GM19239 (cell line): ENCODE measurements around the gene GRAMD2A.
A peak's percentile ranks its signal among the peaks of the same experiment; 100 is the strongest.

Experiments used
- DNase-seq: peaks from one replicate; pipeline ENCODE4 v3.0.0; 2011; ENCODE audit warnings: low spot score; ENCODE audit not compliant: insufficient read length
- FAIRE-seq: peaks from 2 replicates; lab custom pipeline; 2011; peaks lifted over from hg19 to GRCh38; lab: Jason Lieb, UNC

The GRAMD2A gene

GRCh38 chr15:72197460-72198355, at the start of gene GRAMD2A:
Gene GRAMD2A, minus strand, starts transcription at chr15:72197787.
- FAIRE-seq = no peak
- peak; percentile 75 for DNase-seq

DNA sequence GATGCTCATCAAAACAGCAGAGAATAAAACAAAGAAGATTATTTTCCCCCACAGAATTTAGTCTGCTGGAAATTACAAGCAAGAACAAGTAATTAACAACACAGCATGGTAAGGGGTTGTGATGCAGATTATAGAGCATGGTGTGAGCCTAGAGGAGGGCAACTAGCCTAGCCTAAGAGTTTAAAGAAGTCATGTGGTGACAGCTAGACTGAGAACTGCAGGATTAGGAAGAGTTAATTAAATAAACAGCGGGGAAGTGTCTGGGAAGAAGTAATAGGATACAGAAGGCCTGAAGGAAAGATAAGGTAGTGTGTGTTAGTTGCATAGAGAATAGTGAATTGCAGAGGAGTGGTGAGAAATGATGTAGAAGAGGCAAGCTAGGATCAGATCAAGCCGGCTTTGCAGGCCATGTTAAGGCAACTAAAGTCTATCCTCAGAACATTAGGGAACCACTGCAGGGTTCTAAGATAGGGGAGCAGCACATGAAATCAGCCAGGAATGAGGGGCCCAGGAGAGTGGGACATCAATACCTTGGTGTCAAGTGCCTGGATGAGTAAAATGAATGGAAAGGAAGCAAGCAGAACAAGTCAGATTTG, 45.3 kb upstream of the GRAMD2A start:
- no peak for DNase-seq
- FAIRE-seq = no peak

DNA sequence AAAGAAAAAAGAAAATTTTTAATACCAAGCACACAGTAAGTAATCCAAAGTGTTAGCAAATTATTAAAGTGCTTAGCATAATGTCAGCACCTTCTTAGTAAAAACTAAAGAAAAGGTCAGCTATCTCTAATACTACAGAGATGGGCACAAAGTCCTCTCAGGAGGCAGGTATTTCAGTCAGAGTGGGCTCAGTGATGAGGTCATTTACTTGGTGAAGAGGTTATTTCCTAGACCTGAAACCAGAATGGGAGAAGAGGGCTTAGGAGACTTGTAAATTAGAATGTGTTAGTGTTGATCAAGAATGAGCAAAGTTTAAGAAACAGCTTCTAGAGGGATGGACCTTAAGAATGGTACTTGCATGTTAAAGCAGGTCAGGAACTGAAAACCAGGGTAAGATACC, 42.1 kb upstream of the GRAMD2A start:
- no peak for DNase-seq
- no peak for FAIRE-seq

DNA sequence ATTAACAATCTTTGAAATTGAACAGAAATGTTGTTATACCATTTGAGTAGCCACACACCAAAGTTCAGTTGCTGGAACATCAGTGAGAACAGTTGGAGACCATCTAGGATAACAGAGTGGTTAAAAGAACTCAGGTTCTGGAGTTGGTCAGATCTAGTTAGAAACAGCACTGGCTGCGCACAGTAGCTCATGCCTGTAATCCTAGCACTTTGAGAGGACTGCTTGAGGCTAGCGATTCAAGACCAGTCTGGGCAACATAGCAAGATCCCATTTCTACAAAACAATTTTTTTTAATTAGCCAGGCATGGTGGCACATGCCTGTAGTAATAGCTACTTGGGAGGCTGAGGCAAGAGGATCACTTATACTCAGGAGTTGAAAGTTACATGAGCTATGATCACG, 41.0 kb upstream of the GRAMD2A start:
- DNase-seq (no peak), FAIRE-seq (no peak)

DNA sequence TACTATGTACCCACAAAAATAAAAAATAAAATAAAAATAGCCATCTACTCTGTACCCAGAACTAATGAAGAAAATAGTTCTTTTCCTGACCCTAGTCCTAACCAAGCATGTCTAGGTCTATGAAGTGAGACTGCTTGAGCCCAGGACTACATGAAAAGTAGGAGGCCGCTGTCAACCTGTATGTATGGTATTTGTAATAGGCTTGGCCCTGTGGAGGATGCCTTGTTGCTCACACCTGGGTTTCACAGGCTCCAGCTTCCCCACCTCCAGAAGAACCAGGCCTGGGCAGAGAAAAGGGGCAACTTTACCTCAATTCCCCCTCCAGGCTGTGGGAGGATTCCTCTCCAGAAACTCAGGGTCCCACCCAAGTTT, 40.3 kb upstream of the GRAMD2A start:
- DNase-seq (no peak), FAIRE-seq (no peak)

DNA sequence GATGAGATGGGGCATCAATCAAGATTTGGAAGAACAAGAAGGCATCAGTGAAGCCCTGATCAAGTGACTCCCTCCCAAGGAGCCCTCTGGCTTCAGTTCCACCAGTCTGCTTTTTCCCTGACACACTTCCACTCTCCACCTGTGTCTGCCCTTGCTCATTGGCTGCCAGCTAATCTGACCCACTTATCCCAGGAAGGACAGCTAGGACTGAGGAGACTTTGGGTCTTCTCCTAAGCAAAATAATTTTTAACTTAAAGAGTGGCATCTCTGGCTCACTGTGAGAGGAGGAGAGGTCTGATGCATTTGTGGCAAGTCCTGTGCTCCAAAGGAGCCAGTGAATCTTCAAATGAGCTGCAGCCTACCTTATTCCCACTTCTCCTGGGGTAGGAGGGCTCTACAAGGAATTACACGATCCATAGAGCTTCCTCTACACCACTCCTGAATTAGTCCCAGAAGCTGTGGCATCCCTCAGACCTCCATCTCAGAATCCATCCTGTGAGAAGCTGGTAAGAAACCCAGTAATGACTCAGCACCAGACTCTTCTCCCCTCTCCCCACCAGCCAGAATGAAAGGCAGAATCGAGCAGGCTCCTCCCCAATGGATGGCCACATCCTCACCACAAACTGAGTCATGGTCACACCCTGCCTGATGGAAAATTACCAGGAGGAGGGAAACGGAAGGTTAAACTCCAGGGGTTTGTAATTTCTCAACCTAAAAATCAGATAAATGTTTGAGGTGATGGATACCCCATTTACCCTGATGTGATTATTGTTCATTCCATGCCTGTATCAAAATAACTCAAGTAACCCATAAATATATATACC, 39.7 kb upstream of the GRAMD2A start:
- DNase-seq = no peak
- FAIRE-seq = peak; percentile 87

- DNase-seq = no peak
- FAIRE-seq = no peak
These were observed 38.9 kb upstream of the GRAMD2A start for GRCh38 chr15:72236381-72237003.

GRCh38 chr15:72235298-72235697, 37.7 kb upstream of the GRAMD2A start:
- no peak for DNase-seq
- FAIRE-seq = no peak

- FAIRE-seq (no peak), DNase-seq (no peak)
These were observed 36.2 kb upstream of the GRAMD2A start for GRCh38 chr15:72233769-72234168.

DNA sequence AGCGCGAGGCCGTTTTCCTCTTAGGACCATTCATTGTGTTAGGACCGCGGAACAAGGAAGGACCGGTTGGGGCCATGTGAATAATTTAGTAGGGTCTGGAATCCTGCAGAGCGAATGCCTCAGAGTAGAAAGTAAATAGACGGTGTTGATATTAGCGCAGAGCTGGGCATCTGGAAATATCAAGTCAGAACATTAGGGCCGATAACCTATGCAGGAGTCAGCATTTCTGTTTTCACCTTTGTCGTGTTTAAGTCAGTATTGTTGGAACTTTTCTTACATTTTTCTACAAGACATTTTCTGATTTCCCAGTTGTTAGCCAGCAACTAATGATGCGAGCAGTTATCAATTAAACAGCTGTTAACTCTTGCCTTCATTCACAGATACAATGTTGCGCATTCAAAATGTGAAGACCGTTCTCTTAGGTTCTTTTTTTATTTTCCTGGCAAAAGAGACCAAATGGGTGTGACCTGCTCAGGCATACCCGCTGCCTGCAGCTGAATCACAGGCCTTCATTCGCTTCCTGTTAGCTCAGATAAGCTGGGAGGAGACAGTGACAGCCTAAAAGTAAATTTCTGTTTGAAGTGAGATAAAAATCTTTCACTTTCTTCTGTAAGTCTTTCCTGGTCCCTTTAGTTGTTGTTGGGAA, 34.4 kb upstream of the GRAMD2A start:
- DNase-seq = no peak
- FAIRE-seq = peak; percentile 65

DNA sequence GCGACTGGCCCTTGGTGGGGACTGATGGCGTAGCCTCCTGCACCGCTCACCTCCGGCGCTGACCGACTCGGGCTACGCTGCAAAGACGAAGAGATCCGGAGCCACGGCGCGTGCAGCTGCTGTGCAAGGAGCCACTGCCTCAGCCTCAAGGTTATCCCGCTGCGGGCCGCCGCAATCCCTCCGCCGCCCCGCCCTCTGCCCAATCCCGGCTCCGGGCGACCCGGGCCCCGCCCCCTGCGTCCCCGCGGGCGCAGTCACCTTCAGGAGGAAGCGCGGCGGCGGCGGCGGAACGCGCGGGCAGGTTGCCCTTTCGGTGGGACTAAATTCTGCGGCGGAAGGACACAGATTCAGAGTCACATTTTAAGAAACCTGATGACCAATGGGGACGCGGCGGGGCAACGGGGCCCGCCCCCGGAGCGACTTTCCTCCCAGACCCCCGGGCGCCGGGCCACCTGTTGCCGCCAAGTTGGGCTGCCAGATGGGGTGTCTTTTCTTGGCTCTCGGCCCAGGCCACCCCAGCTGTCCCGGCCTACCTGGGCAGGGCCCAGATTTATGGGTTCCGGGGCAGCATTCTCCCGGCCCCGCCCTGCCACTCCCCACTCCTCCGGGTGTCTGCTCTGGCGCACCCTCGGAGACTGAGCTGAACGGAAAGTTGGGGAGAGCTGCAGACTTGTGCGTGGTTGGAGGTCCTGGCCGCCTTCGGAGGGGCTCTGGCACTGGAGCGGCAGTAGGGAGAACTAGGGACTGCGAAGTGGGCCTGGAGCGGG, 33.7 kb upstream of the GRAMD2A start, which contains the start of gene PKM:
Gene PKM (minus strand): TSS at position 125 of the 767 bp plus-strand sequence. CDS start 12,093 bp downstream, outside the sequence.
- DNase-seq = peak; percentile 72
- no peak for FAIRE-seq

GRCh38 chr15:72230197-72231065, 32.8 kb upstream of the GRAMD2A start:
- peak; percentile 69 for FAIRE-seq
- DNase-seq = no peak

DNA sequence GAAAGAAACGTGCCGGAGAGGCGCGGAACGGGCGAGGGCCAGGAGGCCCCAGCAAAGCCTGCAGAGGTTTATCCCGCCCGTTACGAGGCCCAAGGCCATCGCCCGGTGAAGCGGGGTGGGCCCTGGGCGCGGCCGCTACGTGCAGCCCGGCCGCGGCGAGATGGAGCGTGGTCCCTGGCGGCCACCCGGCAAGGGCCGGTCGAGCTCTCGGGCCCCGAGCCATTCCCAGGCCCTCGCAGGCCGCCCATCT, 32.3 kb upstream of the GRAMD2A start:
- FAIRE-seq = no peak
- no peak for DNase-seq

DNA sequence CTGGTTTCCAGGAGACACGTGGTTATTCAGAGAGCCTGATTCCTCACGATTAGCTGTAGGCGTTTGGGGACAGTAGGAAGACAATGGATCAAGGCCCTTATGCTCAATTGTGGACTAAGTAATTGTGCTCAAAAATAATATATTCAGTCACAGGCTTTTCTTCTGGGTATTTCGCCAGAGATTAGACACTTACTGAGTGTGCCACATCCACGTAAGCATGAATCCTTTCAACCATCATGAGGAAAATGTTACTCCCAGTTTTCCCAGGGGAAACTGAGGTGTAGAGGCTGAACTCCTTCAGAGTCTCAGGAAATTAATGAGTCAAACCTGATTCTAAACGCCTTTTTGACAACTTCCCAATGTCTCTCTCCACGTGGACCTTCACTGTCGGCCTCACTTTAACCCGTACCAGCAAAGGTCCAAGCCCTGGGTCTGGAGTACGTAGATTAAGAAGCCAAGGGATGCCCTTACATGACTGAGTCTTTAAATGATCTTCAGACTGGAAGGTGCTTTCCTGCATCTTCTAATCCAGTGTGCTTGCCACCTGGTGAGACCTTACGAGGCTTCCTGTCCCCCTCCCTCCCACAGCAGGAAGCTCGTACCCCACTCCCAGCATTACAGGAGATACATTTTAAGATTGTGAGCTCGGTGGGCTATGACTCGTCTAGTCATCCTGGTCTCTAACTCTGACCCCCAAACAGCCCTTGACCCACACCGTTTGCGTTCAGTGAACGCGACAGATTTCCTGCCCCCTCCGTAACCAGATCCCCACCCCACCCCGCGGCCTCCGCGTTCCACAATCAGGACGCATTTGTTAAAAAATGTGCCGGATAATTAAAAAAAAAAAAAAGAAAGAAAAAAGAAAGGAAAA, 31.7 kb upstream of the GRAMD2A start:
- FAIRE-seq = peak; percentile 14
- no peak for DNase-seq

- DNase-seq = no peak
- no peak for FAIRE-seq
These were observed 30.1 kb upstream of the GRAMD2A start for GRCh38 chr15:72227720-72228119.

GRCh38 chr15:72227192-72227586, 29.6 kb upstream of the GRAMD2A start:
- no peak for FAIRE-seq

DNA sequence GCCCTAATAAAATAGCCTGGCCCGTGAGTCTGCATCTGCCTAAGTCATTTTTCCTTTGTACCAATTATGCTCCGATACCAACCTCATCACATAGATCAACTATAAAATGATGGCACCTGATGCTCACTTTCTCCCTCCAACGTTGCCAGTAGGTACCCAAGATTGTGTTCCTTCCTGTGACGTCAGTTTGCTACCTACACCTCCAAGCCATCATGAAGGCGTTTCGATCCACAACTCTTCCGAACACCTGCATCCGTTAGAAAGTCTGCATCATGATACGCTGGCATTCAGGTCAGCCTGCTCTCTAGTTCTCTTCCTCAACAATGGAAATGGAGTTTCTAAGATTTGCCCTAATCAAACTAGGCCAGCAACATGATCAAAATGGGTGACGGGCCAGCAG, 25.7 kb upstream of the GRAMD2A start:
- no peak for DNase-seq
- no peak for FAIRE-seq

More at GRCh38 chr15:72227192-72227586, 29.6 kb upstream of the GRAMD2A start:
- DNase-seq = no peak

DNA sequence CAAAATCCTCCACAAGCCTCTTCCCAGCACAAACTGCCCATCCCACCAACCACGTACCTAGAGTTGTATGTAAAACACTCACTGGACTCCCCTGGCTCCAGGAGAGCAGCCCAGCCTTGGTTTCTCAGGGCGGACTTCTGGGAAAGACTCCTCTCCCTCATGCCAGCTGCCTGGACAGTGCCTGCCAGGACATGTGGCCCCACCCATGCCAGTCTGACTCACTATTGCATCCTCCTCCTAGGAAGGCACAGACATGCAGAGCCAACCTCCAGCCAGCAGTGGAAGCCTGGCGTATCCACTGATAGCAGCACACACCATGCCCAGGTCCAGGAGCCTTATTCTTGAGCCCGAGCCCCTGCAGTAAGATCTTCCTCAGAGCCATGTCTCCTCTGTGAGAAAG, 24.8 kb upstream of the GRAMD2A start:
- FAIRE-seq (no peak), DNase-seq (no peak)
